ENCODE data around the gene FAM228B.
"Not testable (repeated sequence)": the region's sequence is repeated elsewhere in the genome, so short reads cannot be mapped to it uniquely, and the experiment has no call there.

FAM228B gene

GRCh38 chr2:24162494-24162893 lies 39.2 kb downstream of the FAM228B start:
- DNase-seq: no peak

GRCh38 chr2:24163186-24163585 lies 39.9 kb downstream of the FAM228B start:
- DNase-seq: no peak

GRCh38 chr2:24163601-24164000 lies 40.3 kb downstream of the FAM228B start:
- DNase-seq: no peak

- DNase-seq: peak; percentile 32
Measured at GRCh38 chr2:24164416-24164973, 41.2 kb downstream of the FAM228B start.

GRCh38 chr2:24169023-24169422 lies 45.8 kb downstream of the FAM228B start:
- no peak for DNase-seq

GRCh38 chr2:24174851-24175277 lies 51.6 kb downstream of the FAM228B start, which contains the start of gene FAM228A:
FAM228A (plus strand) TSS chr2:24175053; CDS start chr2:24175481, 428 bp downstream.
- DNase-seq: no peak

- DNase-seq: no peak
Measured at GRCh38 chr2:24175631-24176187, 52.4 kb downstream of the FAM228B start.

- no peak for DNase-seq
Measured at GRCh38 chr2:24176326-24176725, 53.1 kb downstream of the FAM228B start.

GRCh38 chr2:24179683-24180082 lies 56.4 kb downstream of the FAM228B start:
- DNase-seq: no peak

GRCh38 chr2:24181849-24182248 lies 58.6 kb downstream of the FAM228B start:
- no peak for DNase-seq

- no peak for DNase-seq
Measured at GRCh38 chr2:24182507-24182906, 59.2 kb downstream of the FAM228B start.

- no peak for DNase-seq
Measured at GRCh38 chr2:24183366-24184069, 60.2 kb downstream of the FAM228B start.

- no peak for DNase-seq
Measured at GRCh38 chr2:24189551-24189950, 66.3 kb downstream of the FAM228B start.

GRCh38 chr2:24190503-24190902 lies 67.2 kb downstream of the FAM228B start:
- no peak for DNase-seq

- DNase-seq: no peak
Measured at GRCh38 chr2:24191156-24191555, 67.9 kb downstream of the FAM228B start.

- DNase-seq: no peak
Measured at GRCh38 chr2:24191848-24192247, 68.6 kb downstream of the FAM228B start.

- DNase-seq: not testable (repeated sequence)
Measured at GRCh38 chr2:24197213-24197612, 73.9 kb downstream of the FAM228B start.

GRCh38 chr2:24199968-24200590 lies 76.8 kb downstream of the FAM228B start:
- DNase-seq: no peak

- DNase-seq: no peak
Measured at GRCh38 chr2:24200799-24201198, 77.5 kb downstream of the FAM228B start.

- no peak for DNase-seq
Measured at GRCh38 chr2:24203029-24203786, 79.9 kb downstream of the FAM228B start.

GRCh38 chr2:24203787-24204150 lies 80.5 kb downstream of the FAM228B start:
- DNase-seq: no peak

- DNase-seq: no peak
Measured at GRCh38 chr2:24204505-24204904, 81.2 kb downstream of the FAM228B start.

- DNase-seq: no peak
Measured at GRCh38 chr2:24205131-24205530, 81.9 kb downstream of the FAM228B start.
